C4-2B (cell line): ENCODE measurements around the gene POLR2L.

Experiments used
- ZFX ChIP-seq: fragments of 450-650 bp; IDR thresholded peaks from 2 replicates; pipeline ENCODE4 v1.6.1; 2017
- TF ChIP-seq, protein P1 (sequence below): fragments of 450-650 bp; conservative IDR thresholded peaks from 2 replicates; pipeline ENCODE4 v1.5.1; 2017; ENCODE audit warnings: mild to moderate bottlenecking

DNA sequence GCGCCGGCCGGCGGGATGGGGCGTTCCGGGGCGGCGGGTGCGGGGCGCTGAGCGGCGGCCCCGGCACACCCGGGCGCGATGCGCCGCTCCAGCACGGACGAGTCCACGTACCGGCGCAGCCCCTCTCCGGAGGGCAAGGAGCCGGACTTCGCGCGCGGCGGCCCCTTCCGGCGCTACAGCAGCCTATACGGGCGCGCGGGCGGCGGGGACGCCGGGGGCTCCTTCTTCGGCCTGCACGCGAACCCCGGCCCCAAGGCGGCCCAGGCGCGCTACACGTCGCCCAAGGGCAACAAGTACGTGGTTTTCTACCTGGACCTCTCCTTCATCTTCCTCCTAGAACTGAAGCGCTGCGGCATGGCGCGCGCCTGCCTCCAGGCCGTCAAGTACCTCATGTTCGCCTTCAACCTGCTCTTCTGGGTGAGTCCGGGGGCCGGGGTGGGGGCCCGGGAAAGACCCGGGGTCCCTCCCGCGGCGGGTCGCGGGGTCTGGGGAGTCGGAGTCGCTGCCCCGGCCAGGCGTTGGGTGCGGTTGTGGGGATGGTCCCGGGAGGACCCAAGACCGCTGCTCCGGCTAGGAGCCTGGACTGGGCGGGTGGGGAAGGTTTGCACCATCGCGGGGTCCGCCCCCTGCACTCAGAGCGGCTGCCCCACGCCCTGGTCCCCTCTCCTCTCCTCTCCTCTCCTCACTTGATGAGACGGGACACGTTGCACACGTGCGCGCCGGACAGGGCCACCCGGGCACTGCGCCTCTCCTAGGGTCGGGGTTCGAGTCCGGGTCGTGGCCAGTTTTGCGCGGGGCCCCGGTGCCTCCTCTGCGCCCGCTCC, 7.8 kb upstream of the POLR2L start:
- TF ChIP-seq ZFX, result peak; percentile 30; the same call in 1 of the 2 replicates
- TF ChIP-seq, protein P1, sequence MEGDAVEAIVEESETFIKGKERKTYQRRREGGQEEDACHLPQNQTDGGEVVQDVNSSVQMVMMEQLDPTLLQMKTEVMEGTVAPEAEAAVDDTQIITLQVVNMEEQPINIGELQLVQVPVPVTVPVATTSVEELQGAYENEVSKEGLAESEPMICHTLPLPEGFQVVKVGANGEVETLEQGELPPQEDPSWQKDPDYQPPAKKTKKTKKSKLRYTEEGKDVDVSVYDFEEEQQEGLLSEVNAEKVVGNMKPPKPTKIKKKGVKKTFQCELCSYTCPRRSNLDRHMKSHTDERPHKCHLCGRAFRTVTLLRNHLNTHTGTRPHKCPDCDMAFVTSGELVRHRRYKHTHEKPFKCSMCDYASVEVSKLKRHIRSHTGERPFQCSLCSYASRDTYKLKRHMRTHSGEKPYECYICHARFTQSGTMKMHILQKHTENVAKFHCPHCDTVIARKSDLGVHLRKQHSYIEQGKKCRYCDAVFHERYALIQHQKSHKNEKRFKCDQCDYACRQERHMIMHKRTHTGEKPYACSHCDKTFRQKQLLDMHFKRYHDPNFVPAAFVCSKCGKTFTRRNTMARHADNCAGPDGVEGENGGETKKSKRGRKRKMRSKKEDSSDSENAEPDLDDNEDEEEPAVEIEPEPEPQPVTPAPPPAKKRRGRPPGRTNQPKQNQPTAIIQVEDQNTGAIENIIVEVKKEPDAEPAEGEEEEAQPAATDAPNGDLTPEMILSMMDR, result no peak
